ENCODE results near the gene UTP14A.
A peak's percentile ranks its signal among the peaks of the same experiment; 100 is the strongest.

The UTP14A gene

DNA sequence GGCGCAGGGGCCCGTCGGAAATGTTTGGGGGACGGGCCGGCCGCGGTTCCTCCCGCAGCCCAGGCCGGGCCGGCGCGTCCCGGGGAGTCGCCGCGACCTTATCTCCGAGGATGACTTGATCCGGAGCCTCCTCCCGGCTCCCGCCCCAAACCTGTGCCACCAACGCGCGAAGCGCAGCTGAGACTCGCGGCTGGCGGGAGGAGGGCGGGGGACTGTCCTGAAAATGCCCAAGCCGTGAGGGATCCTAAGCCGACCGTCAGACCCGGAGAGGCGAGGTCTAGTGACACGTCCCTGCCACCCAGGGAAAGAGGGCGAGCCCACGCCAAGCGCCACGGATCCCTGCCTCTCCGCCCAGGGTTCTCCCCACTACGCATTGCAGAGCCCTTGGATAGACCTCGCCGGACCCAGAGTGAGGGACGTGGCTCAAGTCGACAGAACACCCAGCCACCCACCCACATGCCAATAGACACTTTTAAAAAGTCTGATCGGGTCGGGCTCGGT is 26.9 kb downstream of the UTP14A start:
- TF ChIP-seq, protein P1, sequence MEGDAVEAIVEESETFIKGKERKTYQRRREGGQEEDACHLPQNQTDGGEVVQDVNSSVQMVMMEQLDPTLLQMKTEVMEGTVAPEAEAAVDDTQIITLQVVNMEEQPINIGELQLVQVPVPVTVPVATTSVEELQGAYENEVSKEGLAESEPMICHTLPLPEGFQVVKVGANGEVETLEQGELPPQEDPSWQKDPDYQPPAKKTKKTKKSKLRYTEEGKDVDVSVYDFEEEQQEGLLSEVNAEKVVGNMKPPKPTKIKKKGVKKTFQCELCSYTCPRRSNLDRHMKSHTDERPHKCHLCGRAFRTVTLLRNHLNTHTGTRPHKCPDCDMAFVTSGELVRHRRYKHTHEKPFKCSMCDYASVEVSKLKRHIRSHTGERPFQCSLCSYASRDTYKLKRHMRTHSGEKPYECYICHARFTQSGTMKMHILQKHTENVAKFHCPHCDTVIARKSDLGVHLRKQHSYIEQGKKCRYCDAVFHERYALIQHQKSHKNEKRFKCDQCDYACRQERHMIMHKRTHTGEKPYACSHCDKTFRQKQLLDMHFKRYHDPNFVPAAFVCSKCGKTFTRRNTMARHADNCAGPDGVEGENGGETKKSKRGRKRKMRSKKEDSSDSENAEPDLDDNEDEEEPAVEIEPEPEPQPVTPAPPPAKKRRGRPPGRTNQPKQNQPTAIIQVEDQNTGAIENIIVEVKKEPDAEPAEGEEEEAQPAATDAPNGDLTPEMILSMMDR (IDR thresholded peaks at IDR 0.05; ENCODE audit: low read depth, low read length) = no peak
- DNase-seq (ENCODE audit: low read depth in 2 of 2) = peak in 1 of 2 donors; percentile 11
- H3K4me3 ChIP-seq (replicated peaks in 1 of 2; ENCODE audit: low read depth in 2 of 2, low read length in 2 of 2) = peak overlapping the region in 1 of 2 donors; percentile 23

DNA sequence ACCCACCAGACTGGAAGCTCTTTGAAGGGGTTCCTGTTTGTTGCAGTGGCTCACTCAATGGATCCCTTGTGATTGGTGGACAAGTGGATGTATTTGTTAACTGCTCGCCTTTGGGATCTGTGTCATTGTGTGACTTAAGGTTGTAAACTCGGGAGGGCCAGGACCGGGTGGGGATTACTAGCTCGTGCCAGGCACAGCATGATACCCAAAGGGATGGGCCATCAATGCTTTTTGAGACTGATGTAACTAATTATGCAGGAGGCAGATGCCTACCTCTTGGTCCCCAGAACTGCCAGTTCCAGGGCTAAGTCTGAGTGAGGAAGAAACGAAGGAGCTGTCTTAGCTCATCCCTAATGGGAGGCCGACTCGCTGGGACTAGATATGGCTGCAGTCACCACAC is 27.7 kb downstream of the UTP14A start:
- no peak overlapping the region for H3K4me3 ChIP-seq (replicated peaks in 1 of 2; ENCODE audit: low read depth in 2 of 2, low read length in 2 of 2)
- no peak for DNase-seq (ENCODE audit: low read depth in 2 of 2)
- TF ChIP-seq, protein P1 (IDR thresholded peaks at IDR 0.05; ENCODE audit: low read depth, low read length) = no peak

- DNase-seq (ENCODE audit: low read depth in 2 of 2) = no peak
- TF ChIP-seq, protein P1 (IDR thresholded peaks at IDR 0.05; ENCODE audit: low read depth, low read length) = no peak
- no peak overlapping the region for H3K4me3 ChIP-seq (replicated peaks in 1 of 2; ENCODE audit: low read depth in 2 of 2, low read length in 2 of 2)
Observed at GRCh38 chrX:129934461-129934860, 28.5 kb downstream of the UTP14A start.

- H3K4me3 ChIP-seq (replicated peaks in 1 of 2; ENCODE audit: low read depth in 2 of 2, low read length in 2 of 2) = no peak overlapping the region
- TF ChIP-seq, protein P1 (IDR thresholded peaks at IDR 0.05; ENCODE audit: low read depth, low read length) = no peak
- DNase-seq (ENCODE audit: low read depth in 2 of 2) = no peak
Observed at GRCh38 chrX:129934952-129935351, 29.0 kb downstream of the UTP14A start.

- DNase-seq (ENCODE audit: low read depth in 2 of 2) = no peak
- TF ChIP-seq, protein P1 (IDR thresholded peaks at IDR 0.05; ENCODE audit: low read depth, low read length) = no peak
- no peak overlapping the region for H3K4me3 ChIP-seq (replicated peaks in 1 of 2; ENCODE audit: low read depth in 2 of 2, low read length in 2 of 2)
Observed at GRCh38 chrX:129938081-129938480, 32.1 kb downstream of the UTP14A start.

- DNase-seq (ENCODE audit: low read depth in 2 of 2) = peak in 1 of 2 donors; percentile 8
- no peak overlapping the region for H3K4me3 ChIP-seq (replicated peaks in 1 of 2; ENCODE audit: low read depth in 2 of 2, low read length in 2 of 2)
- TF ChIP-seq, protein P1 (IDR thresholded peaks at IDR 0.05; ENCODE audit: low read depth, low read length) = no peak
Observed at GRCh38 chrX:129939986-129940385, 34.0 kb downstream of the UTP14A start.

GRCh38 chrX:129940721-129941120 is 34.8 kb downstream of the UTP14A start:
- TF ChIP-seq, protein P1 (IDR thresholded peaks at IDR 0.05; ENCODE audit: low read depth, low read length) = no peak
- DNase-seq (ENCODE audit: low read depth in 2 of 2) = no peak
- no peak overlapping the region for H3K4me3 ChIP-seq (replicated peaks in 1 of 2; ENCODE audit: low read depth in 2 of 2, low read length in 2 of 2)

Measured in cardiac fibroblast (primary cell).